Coronary artery (tissue), 2 donors: Measurements from ENCODE around the gene RGL1.

ENCODE experiments used
- DNase-seq: peaks from one replicate; pipeline ENCODE4 v3.0.0-alpha.2; 2017; ENCODE audit warnings: low spot score
- H3K27ac ChIP-seq, 2 donors: fragments of 200-600 bp; sonication (generic); one replicate each; pipeline ENCODE4 v1.5.1; 2016 to 2019
- H3K4me3 ChIP-seq: fragments of 200-600 bp; sonication (generic); 2 replicates; pipeline ENCODE4 v1.5.1; 2016; ENCODE audit warnings: mild to moderate bottlenecking, moderate library complexity
- CTCF ChIP-seq: fragments of 200-600 bp; sonication (generic); IDR thresholded peaks from one replicate; pipeline ENCODE4 v1.5.1; 2019; ENCODE audit warnings: antibody characterized with exemption

The RGL1 gene

GRCh38 chr1:183893561-183894289 is 88.8 kb downstream of the RGL1 start:
- DNase-seq: no peak
- no peak for TF ChIP-seq CTCF
- no peak overlapping the region for H3K27ac ChIP-seq

GRCh38 chr1:183894290-183894565 is 89.3 kb downstream of the RGL1 start:
- H3K27ac ChIP-seq: no peak overlapping the region
- no peak for DNase-seq
- no peak for TF ChIP-seq CTCF
- no peak overlapping the region for H3K4me3 ChIP-seq

More at GRCh38 chr1:183893561-183894289, 88.8 kb downstream of the RGL1 start:
- H3K4me3 ChIP-seq: no peak overlapping the region

GRCh38 chr1:183896466-183897048 is 91.6 kb downstream of the RGL1 start:
- H3K4me3 ChIP-seq: no peak overlapping the region
- DNase-seq: no peak
- no peak overlapping the region for H3K27ac ChIP-seq
- no peak for TF ChIP-seq CTCF

GRCh38 chr1:183898001-183898396 is 93.1 kb downstream of the RGL1 start:
- no peak for TF ChIP-seq CTCF
- no peak for DNase-seq
- peak overlapping the region in 1 of 2 donors; percentile 38 for H3K27ac ChIP-seq
- H3K4me3 ChIP-seq: no peak overlapping the region

- Histone ChIP-seq H3K27ac (no peak overlapping the region), H3K4me3 (no peak overlapping the region)
- DNase-seq: no peak
- TF ChIP-seq CTCF: no peak
These were observed 93.7 kb downstream of the RGL1 start for GRCh38 chr1:183898610-183899009.

- no peak for DNase-seq
- Histone ChIP-seq H3K27ac (no peak overlapping the region), H3K4me3 (no peak overlapping the region)
- no peak for TF ChIP-seq CTCF
These were observed 96.9 kb downstream of the RGL1 start for GRCh38 chr1:183901748-183902330.

- Histone ChIP-seq H3K27ac (no peak overlapping the region), H3K4me3 (no peak overlapping the region)
- no peak for TF ChIP-seq CTCF
- no peak for DNase-seq
These were observed 98.2 kb downstream of the RGL1 start for GRCh38 chr1:183903101-183903500.
